HepG2 (cell line): Measurements from ENCODE around the gene CSRNP3. TPM values are rescaled to one million over a fixed set of nuclear protein-coding genes. Genes with fewer than 3 reads are reported as not detected.

Experiments used
- ATAC-seq: fragments of 200-7000 bp; cut with Tn5 transposase; 3 replicates; pipeline ENCODE4 v1.9.1; 2020; ENCODE audit warnings: mild to moderate bottlenecking, moderate library complexity
- BruUV-seq: library from RNA; stranded (reverse); fragments of 400-500 nt; replicated peaks from 2 replicates; lab custom pipeline; 2021; lab: Mats Ljungman, UMichigan
- CTCF ChIA-PET: fragments of 300-600 bp; formaldehyde crosslinking; extraction: SDS; loops from one replicate; lab custom pipeline; 2021; ENCODE audit warnings: low total read pairs, inconsistent platforms, low intra/inter-chr PET ratio; lab: Yijun Ruan, JAX
- POLR2A ChIA-PET: fragments of 350-600 bp; sonication (Branson Sonifier 250); formaldehyde crosslinking; loops from one replicate; lab custom pipeline; 2020; ENCODE audit warnings: antibody characterized with exemption, inconsistent platforms; lab: Yijun Ruan, JAX
- DNase-seq: peaks from one replicate; pipeline ENCODE4 v3.0.0-alpha.2; 2015; ENCODE audit warnings: low spot score
- FAIRE-seq: peaks from 3 replicates; lab custom pipeline; 2011; peaks lifted over from hg19 to GRCh38; lab: Jason Lieb, UNC
- H2AFZ ChIP-seq: one replicate; pipeline ENCODE4 v1.6.1; 2011; ENCODE audit warnings: low read length, inconsistent platforms
- H3K27ac ChIP-seq: fragments of 300-600 bp; 3 replicates; pipeline ENCODE4 v1.8.0; 2011; ENCODE audit warnings: mixed run types, mild to moderate bottlenecking, mixed read lengths, low read length, inconsistent platforms; ENCODE audit not compliant: insufficient read depth; ENCODE audit errors: extremely low read length
- H3K27me3 ChIP-seq, 2 experiments: fragments of 200-600 bp in 1 of 2; 2 replicates in 1 of 2; 3 replicates in 1 of 2; pipeline versions ENCODE4 v1.6.0 to v1.8.0; 2011; ENCODE audit warnings: low read length in 2 of 2, mild to moderate bottlenecking in 2 of 2, moderate library complexity in 2 of 2, inconsistent platforms in 1 of 2; ENCODE audit not compliant: insufficient read depth in 2 of 2, control insufficient read depth in 1 of 2
- H3K36me3 ChIP-seq, 2 experiments: fragments of 200-600 bp in 1 of 2; replicated peaks in 1 of 2; 2 replicates in 1 of 2; 3 replicates in 1 of 2; pipeline versions ENCODE4 v1.5.1 to v1.8.0; 2011; ENCODE audit warnings: low read length in 2 of 2, inconsistent platforms in 1 of 2; ENCODE audit not compliant: insufficient read depth in 2 of 2, control insufficient read depth in 1 of 2
- H3K4me1 ChIP-seq: 2 replicates; pipeline ENCODE4 v1.5.1; 2012; ENCODE audit warnings: low read length, inconsistent platforms; ENCODE audit not compliant: insufficient read depth
- H3K4me2 ChIP-seq: 2 replicates; pipeline ENCODE4 v1.6.0; 2011; ENCODE audit warnings: low read depth, low read length, inconsistent platforms
- H3K4me3 ChIP-seq, 3 experiments: fragments of 200-600 bp in 1 of 3; sonication (generic), shearing (Covaris generic) in 1 of 3; replicated peaks in 1 of 3; 2 replicates each; pipeline ENCODE4 v1.5.1; 2011 to 2016; ENCODE audit warnings: low read length in 3 of 3, inconsistent platforms in 2 of 3, low read depth in 2 of 3, mild to moderate bottlenecking in 2 of 3, control low read depth in 1 of 3, mixed read lengths in 1 of 3; ENCODE audit not compliant: insufficient read depth in 1 of 3
- H3K79me2 ChIP-seq: one replicate; pipeline ENCODE4 v1.6.1; 2011; ENCODE audit warnings: low read length, inconsistent platforms; ENCODE audit not compliant: insufficient read depth
- H3K9ac ChIP-seq: 2 replicates; pipeline ENCODE4 v1.6.0; 2011; ENCODE audit warnings: mild to moderate bottlenecking, low read depth, low read length, inconsistent platforms; ENCODE audit not compliant: insufficient read depth
- H3K9me3 ChIP-seq: 2 replicates; pipeline ENCODE4 v1.5.1; 2012; ENCODE audit warnings: mild to moderate bottlenecking, low read length
- H4K20me1 ChIP-seq: 2 replicates; pipeline ENCODE4 v1.6.0; 2011; ENCODE audit warnings: inconsistent platforms, mild to moderate bottlenecking, low read length, moderate library complexity; ENCODE audit not compliant: insufficient read depth
- FOXK1 ChIP-seq: sonication (generic); formaldehyde crosslinking; IDR thresholded peaks from 2 replicates; pipeline ENCODE4 v1.4.0; 2020; ENCODE audit warnings: low read depth, missing genetic modification reagents, borderline replicate concordance
- HMG20A ChIP-seq: IDR thresholded peaks from 2 replicates; pipeline ENCODE4 v1.6.1; 2016; ENCODE audit warnings: borderline replicate concordance
- MAFF ChIP-seq: IDR thresholded peaks from 2 replicates; pipeline ENCODE4 v1.6.1; 2011; ENCODE audit warnings: low read depth, low read length, improper control_type of control experiment
- NFE2L2 ChIP-seq: fragments of 150-350 bp; IDR thresholded peaks from 2 replicates; pipeline ENCODE4 v1.6.1; 2014; ENCODE audit warnings: low read length
- PITX1 ChIP-seq: sonication (generic); formaldehyde crosslinking; IDR thresholded peaks from 2 replicates; pipeline ENCODE4 v1.5.1; 2020; ENCODE audit warnings: mild to moderate bottlenecking, missing genetic modification reagents
- SMYD3 ChIP-seq: sonication (generic); formaldehyde crosslinking; IDR thresholded peaks from 2 replicates; pipeline ENCODE4 v1.8.1; 2023; ENCODE audit warnings: mild to moderate bottlenecking, missing genetic modification reagents
- ZNF768 ChIP-seq: sonication (generic); formaldehyde crosslinking; IDR thresholded peaks from 2 replicates; pipeline ENCODE4 v1.4.0; 2020; ENCODE audit warnings: missing genetic modification reagents
- WGBS: methylation state at CpG from one replicate; pipeline ENCODE4 v1.1.6; 2017; ENCODE audit warnings: low lambda C conversion rate; 5-methylcytosine and 5-hydroxymethylcytosine counted together
- in situ Hi-C: cut with HindIII; loops from 2 replicates; pipeline ENCODE4 v1.10.0; 2017; ENCODE audit warnings: low pct_unique_long_range_greater_than_20kb; ENCODE audit not compliant: extremely low pct_ligation_motif_present
- intact Hi-C: fragments of 100-400 bp; cut with micrococcal nuclease; formaldehyde crosslinking; loops from one replicate; pipeline ENCODE4 v1.10.0; 2022; ENCODE audit not compliant: unreplicated experiment
- polyA plus RNA-seq, 8 experiments: library from polyadenylated mRNA; depleted of rRNA in 3 of 8; stranded (reverse) in 7 of 8; unstranded in 1 of 8; fragments of >200 nt; fragmentation: Illumina TruSeq in 4 of 8; extraction: Trizol in 4 of 8; gene quantifications; 2 replicates each; pipeline versions ENCODE4 v1.2.1 to v1.2.3, GENCODE V29; 2011 to 2016; ENCODE audit warnings: low read depth in 4 of 8, missing spikeins in 1 of 8, mixed read lengths in 1 of 8; ENCODE audit not compliant: insufficient read depth in 1 of 8
- total RNA-seq, 5 experiments: library from RNA; depleted of rRNA; stranded (reverse); fragments of >200 nt; fragmentation: Illumina TruSeq; extraction: Trizol; gene quantifications; 2 replicates each; pipeline ENCODE4 v1.2.3, GENCODE V29; 2016; ENCODE audit warnings: low read depth in 1 of 5
- TF ChIP-seq, protein P1 (sequence below): sonication (generic); formaldehyde crosslinking; IDR thresholded peaks from 2 replicates; pipeline ENCODE4 v1.5.1; 2020; ENCODE audit warnings: missing genetic modification reagents, mild to moderate bottlenecking, borderline replicate concordance
- TF ChIP-seq, protein P2 (sequence below): sonication (generic); formaldehyde crosslinking; IDR thresholded peaks from 2 replicates; pipeline ENCODE4 v1.5.1; 2020; ENCODE audit warnings: mild to moderate bottlenecking, missing genetic modification reagents, borderline replicate concordance
- TF ChIP-seq, protein P3 (sequence below): sonication (generic); formaldehyde crosslinking; IDR thresholded peaks from 2 replicates; pipeline ENCODE4 v1.4.0; 2020; ENCODE audit warnings: missing genetic modification reagents
- TF ChIP-seq, protein P4 (sequence below): sonication (generic); formaldehyde crosslinking; IDR thresholded peaks from 2 replicates; pipeline ENCODE4 v1.9.0; 2021; ENCODE audit warnings: missing genetic modification reagents, borderline replicate concordance
- TF ChIP-seq, protein P5 (sequence below): sonication (generic); formaldehyde crosslinking; IDR thresholded peaks from 2 replicates; pipeline ENCODE4 v1.4.0; 2020; ENCODE audit warnings: mild to moderate bottlenecking, missing genetic modification reagents

The CSRNP3 gene
- total and polyA plus RNA-seq, 2 of the 13 experiments (the other 11 are each of a cell fraction or from before 2014, with no cell fraction given): not detected

DNA sequence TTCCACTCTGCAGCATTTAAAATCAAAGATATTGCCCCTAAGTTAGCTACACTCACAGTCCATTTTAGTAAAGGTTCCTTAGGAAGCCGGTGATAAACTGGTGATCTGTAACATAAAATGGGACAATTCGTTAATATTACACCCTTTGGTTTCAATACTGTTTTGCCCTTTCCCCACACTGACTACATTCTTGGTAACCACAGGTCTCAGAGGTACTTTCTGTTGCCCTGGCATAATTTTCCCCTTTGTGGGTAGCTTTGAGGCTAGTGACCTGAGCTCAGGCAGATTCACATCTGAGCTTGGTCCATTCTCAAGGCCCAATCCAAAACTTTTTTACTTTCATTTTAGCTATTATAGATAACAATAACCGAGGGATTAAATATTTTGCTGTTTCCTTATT lies 32.9 kb upstream of the CSRNP3 start:
- in situ Hi-C loops (no loop called here), intact Hi-C loops (no loop called here)
- no TSS peak for BruUV-seq
- Histone ChIP-seq H3K4me3 (no peak overlapping the region), H3K4me1 (no peaks in the 10 kb centered on the region), H3K27me3 (no peaks in the 10 kb centered on the region), H3K4me2 (no peak overlapping the region), H3K27ac (no peak overlapping the region), H3K9me3 (no peaks in the 10 kb centered on the region), H4K20me1 (no peaks in the 10 kb centered on the region), H2AFZ (no peak overlapping the region), H3K9ac (no peak overlapping the region), H3K79me2 (no peaks in the 10 kb centered on the region), H3K36me3 (no peaks in the 10 kb centered on the region)
- ChIA-PET POLR2A (no interaction called here), CTCF (no interaction called here)
- TF ChIP-seq, protein P1, sequence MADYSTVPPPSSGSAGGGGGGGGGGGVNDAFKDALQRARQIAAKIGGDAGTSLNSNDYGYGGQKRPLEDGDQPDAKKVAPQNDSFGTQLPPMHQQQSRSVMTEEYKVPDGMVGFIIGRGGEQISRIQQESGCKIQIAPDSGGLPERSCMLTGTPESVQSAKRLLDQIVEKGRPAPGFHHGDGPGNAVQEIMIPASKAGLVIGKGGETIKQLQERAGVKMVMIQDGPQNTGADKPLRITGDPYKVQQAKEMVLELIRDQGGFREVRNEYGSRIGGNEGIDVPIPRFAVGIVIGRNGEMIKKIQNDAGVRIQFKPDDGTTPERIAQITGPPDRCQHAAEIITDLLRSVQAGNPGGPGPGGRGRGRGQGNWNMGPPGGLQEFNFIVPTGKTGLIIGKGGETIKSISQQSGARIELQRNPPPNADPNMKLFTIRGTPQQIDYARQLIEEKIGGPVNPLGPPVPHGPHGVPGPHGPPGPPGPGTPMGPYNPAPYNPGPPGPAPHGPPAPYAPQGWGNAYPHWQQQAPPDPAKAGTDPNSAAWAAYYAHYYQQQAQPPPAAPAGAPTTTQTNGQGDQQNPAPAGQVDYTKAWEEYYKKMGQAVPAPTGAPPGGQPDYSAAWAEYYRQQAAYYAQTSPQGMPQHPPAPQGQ (CRISPR knock-in tag): no peak
- TF ChIP-seq PITX1 (CRISPR knock-in tag): no peak
- TF ChIP-seq, protein P2, sequence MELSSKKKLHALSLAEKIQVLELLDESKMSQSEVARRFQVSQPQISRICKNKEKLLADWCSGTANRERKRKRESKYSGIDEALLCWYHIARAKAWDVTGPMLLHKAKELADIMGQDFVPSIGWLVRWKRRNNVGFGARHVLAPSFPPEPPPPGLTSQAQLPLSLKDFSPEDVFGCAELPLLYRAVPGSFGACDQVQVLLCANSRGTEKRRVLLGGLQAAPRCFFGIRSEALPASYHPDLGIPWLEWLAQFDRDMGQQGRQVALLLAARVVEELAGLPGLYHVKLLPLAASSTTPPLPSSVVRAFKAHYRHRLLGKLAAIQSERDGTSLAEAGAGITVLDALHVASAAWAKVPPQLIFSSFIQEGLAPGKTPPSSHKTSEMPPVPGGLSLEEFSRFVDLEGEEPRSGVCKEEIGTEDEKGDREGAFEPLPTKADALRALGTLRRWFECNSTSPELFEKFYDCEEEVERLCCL (CRISPR knock-in tag): no peak
- 5% methylated on average over 3 of the region's 3 CpGs for WGBS
- DNase-seq (no peak), FAIRE-seq (no peak), ATAC-seq (no peak)

DNA sequence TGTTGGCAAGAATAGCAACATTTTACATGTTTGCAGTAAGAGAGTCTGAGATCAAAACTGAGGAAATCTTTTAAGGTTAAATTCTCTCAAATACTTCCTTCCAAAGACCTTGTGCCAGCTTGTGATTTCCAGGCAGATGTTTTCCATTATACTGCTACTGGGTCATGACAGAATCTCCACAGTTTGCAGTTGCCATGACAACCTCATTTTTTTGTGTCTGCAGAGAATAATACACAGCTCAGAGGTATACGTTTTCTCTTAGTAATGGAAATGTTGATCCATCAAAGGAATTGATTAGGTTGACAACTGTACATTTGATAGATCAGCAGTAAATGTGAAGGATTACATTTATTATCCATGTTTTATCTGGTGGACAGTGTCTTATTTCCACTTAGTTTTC lies 29.1 kb upstream of the CSRNP3 start:
- WGBS: 3% methylated on average over 1 of the region's 1 CpG
- POLR2A ChIA-PET: no interaction called here
- no peak overlapping the region for H3K9ac ChIP-seq
- BruUV-seq: no TSS peak
- CTCF ChIA-PET: no interaction called here
- in situ Hi-C loops: no loop called here
- FAIRE-seq (no peak), DNase-seq (no peak), ATAC-seq (no peak)
- H3K4me2 ChIP-seq: no peak overlapping the region
- no peak overlapping the region for H2AFZ ChIP-seq
- H4K20me1 ChIP-seq: no peaks in the 10 kb centered on the region
- no peaks in the 10 kb centered on the region for H3K27me3 ChIP-seq
- H3K36me3 ChIP-seq: no peaks in the 10 kb centered on the region
- no peak overlapping the region for H3K27ac ChIP-seq
- no peak overlapping the region for H3K4me3 ChIP-seq
- H3K79me2 ChIP-seq: no peaks in the 10 kb centered on the region
- intact Hi-C loops: no loop called here
- no peaks in the 10 kb centered on the region for H3K4me1 ChIP-seq
- no peaks in the 10 kb centered on the region for H3K9me3 ChIP-seq
- no peak for TF ChIP-seq HMG20A (CRISPR knock-in tag)
- no peak for TF ChIP-seq FOXK1 (CRISPR knock-in tag)
- TF ChIP-seq, protein P3, sequence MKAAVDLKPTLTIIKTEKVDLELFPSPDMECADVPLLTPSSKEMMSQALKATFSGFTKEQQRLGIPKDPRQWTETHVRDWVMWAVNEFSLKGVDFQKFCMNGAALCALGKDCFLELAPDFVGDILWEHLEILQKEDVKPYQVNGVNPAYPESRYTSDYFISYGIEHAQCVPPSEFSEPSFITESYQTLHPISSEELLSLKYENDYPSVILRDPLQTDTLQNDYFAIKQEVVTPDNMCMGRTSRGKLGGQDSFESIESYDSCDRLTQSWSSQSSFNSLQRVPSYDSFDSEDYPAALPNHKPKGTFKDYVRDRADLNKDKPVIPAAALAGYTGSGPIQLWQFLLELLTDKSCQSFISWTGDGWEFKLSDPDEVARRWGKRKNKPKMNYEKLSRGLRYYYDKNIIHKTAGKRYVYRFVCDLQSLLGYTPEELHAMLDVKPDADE (CRISPR knock-in tag): no peak
- TF ChIP-seq, protein P4, sequence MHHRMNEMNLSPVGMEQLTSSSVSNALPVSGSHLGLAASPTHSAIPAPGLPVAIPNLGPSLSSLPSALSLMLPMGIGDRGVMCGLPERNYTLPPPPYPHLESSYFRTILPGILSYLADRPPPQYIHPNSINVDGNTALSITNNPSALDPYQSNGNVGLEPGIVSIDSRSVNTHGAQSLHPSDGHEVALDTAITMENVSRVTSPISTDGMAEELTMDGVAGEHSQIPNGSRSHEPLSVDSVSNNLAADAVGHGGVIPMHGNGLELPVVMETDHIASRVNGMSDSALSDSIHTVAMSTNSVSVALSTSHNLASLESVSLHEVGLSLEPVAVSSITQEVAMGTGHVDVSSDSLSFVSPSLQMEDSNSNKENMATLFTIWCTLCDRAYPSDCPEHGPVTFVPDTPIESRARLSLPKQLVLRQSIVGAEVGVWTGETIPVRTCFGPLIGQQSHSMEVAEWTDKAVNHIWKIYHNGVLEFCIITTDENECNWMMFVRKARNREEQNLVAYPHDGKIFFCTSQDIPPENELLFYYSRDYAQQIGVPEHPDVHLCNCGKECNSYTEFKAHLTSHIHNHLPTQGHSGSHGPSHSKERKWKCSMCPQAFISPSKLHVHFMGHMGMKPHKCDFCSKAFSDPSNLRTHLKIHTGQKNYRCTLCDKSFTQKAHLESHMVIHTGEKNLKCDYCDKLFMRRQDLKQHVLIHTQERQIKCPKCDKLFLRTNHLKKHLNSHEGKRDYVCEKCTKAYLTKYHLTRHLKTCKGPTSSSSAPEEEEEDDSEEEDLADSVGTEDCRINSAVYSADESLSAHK (CRISPR knock-in tag): no peak
- 0 out of 2 replicates have a peak, but pooled peaks have one; percentile 18 for TF ChIP-seq MAFF
- no peak for TF ChIP-seq NFE2L2
- no peak for TF ChIP-seq ZNF768 (CRISPR knock-in tag)
- TF ChIP-seq, protein P5, sequence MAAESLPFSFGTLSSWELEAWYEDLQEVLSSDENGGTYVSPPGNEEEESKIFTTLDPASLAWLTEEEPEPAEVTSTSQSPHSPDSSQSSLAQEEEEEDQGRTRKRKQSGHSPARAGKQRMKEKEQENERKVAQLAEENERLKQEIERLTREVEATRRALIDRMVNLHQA (CRISPR knock-in tag): no peak
- no peak for TF ChIP-seq SMYD3
